Measurements from ENCODE around the gene HAGHL. TPM values are rescaled to one million over a fixed set of nuclear protein-coding genes. Genes with fewer than 3 reads are reported as not detected.

HAGHL gene
- polyA plus RNA-seq, 2 of the 4 experiments (the other 2 are of a cell fraction): 4.4 to 22.0 TPM

GRCh38 chr16:734208-734980 is 7.5 kb downstream of the HAGHL start:
- no peaks in the 10 kb centered on the region; the same call in 2 of the 3 replicates for H3K4me1 ChIP-seq
- H3K27ac ChIP-seq: no peak overlapping the region
- CTCF ChIA-PET: interaction anchor here (0.7 to 28.0 kb wide), 8 partner anchors 11 to 48 kb away, joined by 3 to 656 read pairs (median 6); partner anchors contain the start of genes ANTKMT, CCDC78, FBXL16 and HAGHL
- no peak for ATAC-seq
- POLR2A ChIA-PET: interaction anchor here (2.2 kb wide), 1 partner anchor 13 kb away, joined by 6 read pairs; the partner anchor contains the start of gene ANTKMT
- no peak for FAIRE-seq
- TF ChIP-seq POLR2A (IDR thresholded peaks at IDR 0.05; ENCODE audit: low read length) (no peak), TP53 (CRISPR knock-in tag; IDR thresholded peaks at IDR 0.05) (no peak), MAFK (IDR thresholded peaks at IDR 0.05; ENCODE audit: partially characterized antibody) (no peak), PHF8 (IDR thresholded peaks at IDR 0.05; ENCODE audit: borderline replicate concordance, low read depth) (no peak), FOSL2 (IDR thresholded peaks at IDR 0.05) (no peak), FOSL2 (CRISPR knock-in tag; IDR thresholded peaks at IDR 0.05) (no peak), GATA3 (IDR thresholded peaks at IDR 0.05; ENCODE audit: borderline replicate concordance) (no peak), PBX3 (IDR thresholded peaks at IDR 0.05) (no peak), FOXS1 (CRISPR knock-in tag; IDR thresholded peaks at IDR 0.05) (no peak), SMC3 (IDR thresholded peaks at IDR 0.05) (no peak), KDM5A (IDR thresholded peaks at IDR 0.05) (no peak), CBX2 (IDR thresholded peaks at IDR 0.05; ENCODE audit: borderline replicate concordance, low read depth) (no peak), HES2 (IDR thresholded peaks at IDR 0.05) (no peak), RAD21 (conservative IDR thresholded peaks at IDR 0.05 in 1 of 2, IDR thresholded peaks at IDR 0.05 in 1 of 2) (no peak), RNF2 (IDR thresholded peaks at IDR 0.05; ENCODE audit: borderline replicate concordance, low read depth) (no peak), EHMT2 (IDR thresholded peaks at IDR 0.05; ENCODE audit: low read depth) (no peak), ZC3H11A (IDR thresholded peaks at IDR 0.05) (no peak), HOXA7 (CRISPR knock-in tag; IDR thresholded peaks at IDR 0.05) (no peak)
- WGBS (ENCODE audit: missing lambda C conversion rate): 94% methylated on average over 48 of the region's 49 CpGs
- no peak for DNase-seq (ENCODE audit: low read depth in 1 of 2, low spot score in 1 of 2)
- H3K9me3 ChIP-seq: no peaks in the 10 kb centered on the region
- H3K4me3 ChIP-seq: no peak overlapping the region
- no peak overlapping the region for H3K4me2 ChIP-seq

- TF ChIP-seq HMGXB4 (CRISPR knock-in tag; IDR thresholded peaks at IDR 0.05; ENCODE audit: borderline replicate concordance): no peak
- no peak for TF ChIP-seq CEBPB (IDR thresholded peaks at IDR 0.05)
- TF ChIP-seq CBX2 (IDR thresholded peaks at IDR 0.05; ENCODE audit: borderline replicate concordance, low read depth): no peak
- no peak for TF ChIP-seq RFX5 (IDR thresholded peaks at IDR 0.05)
- no peak for TF ChIP-seq TP53 (CRISPR knock-in tag; IDR thresholded peaks at IDR 0.05)
- TF ChIP-seq MYC (IDR thresholded peaks at IDR 0.05; ENCODE audit: borderline replicate concordance, low read length): no peak
- TF ChIP-seq NR3C1 (IDR thresholded peaks at IDR 0.05): no peak
- WGBS (ENCODE audit: missing lambda C conversion rate): 93% methylated on average over 18 of the region's 25 CpGs
- ATAC-seq (no peak), FAIRE-seq (no peak), DNase-seq (ENCODE audit: low read depth in 1 of 2, low spot score in 1 of 2) (no peak)
- ChIA-PET POLR2A (interaction anchor here (1.0 to 2.2 kb wide), 2 partner anchors 14 to 20 kb away, joined by 3 to 6 read pairs; partner anchors contain the start of genes ANTKMT and METRN), CTCF (interaction anchor here (0.8 to 28.0 kb wide), 7 partner anchors 10 to 320 kb away, joined by 3 to 656 read pairs (median 4); partner anchors contain the start of genes ANTKMT, CCDC78, FBXL16 and HAGHL)
- Histone ChIP-seq H3K4me3 (no peak overlapping the region), H3K4me1 (peaks cover 6% of the 10 kb centered on the region; the same call in 2 of the 3 replicates), H3K9me3 (no peaks in the 10 kb centered on the region), H3K4me2 (no peak overlapping the region), H3K27ac (no peak overlapping the region)
These were observed 8.3 kb downstream of the HAGHL start for GRCh38 chr16:734981-735881.
